ENCODE measurements around the gene TLE2.

TLE2 gene

DNA sequence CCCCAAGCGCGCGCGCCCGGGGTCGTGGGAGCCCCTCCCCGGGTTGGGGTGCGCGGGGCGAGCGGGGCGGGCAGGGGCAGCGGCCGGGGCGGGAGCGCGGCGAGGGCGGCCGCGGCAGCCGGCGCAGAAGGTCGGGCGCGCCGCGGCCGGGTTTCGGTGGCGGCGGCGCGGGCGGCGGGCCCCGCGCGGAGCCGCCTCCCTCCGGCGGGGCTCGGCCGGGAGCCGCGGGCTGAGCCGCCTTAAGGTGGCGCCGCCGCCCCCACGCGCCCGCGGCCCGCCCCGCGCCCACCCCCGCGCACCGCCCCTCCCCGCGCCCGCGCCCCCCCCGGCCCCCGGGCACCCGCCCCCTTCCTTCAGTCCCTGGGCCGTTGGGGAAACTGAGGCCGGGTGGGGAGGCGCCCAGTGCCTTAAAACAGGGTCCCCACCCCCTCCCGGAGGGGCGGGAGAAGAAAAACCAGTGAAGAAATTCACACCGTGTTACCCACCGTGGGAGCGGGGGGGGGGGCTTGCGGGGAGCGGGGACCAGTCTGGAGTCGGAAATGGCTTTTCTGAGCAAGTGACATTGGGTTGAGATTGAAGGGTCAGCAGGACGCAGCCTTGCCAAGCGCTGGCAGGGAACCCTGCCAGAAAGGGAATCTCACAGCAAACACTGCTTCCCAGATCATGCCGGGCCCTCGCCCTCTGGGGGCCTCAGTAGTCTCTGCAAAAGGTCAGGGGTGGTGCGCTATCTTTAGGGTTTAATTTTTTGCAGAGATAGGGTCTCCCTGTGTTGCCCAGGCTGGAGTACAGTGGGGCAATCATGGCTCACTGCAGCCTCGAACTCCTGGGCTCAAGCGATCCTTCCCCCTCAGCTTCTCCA is at the start of gene TLE2:
Gene TLE2, minus strand, starts transcription at position 216 of the 859 bp plus-strand sequence. CDS start 376 bp downstream, outside the sequence.
- DNase-seq (ENCODE audit: low spot score), result no peak

DNA sequence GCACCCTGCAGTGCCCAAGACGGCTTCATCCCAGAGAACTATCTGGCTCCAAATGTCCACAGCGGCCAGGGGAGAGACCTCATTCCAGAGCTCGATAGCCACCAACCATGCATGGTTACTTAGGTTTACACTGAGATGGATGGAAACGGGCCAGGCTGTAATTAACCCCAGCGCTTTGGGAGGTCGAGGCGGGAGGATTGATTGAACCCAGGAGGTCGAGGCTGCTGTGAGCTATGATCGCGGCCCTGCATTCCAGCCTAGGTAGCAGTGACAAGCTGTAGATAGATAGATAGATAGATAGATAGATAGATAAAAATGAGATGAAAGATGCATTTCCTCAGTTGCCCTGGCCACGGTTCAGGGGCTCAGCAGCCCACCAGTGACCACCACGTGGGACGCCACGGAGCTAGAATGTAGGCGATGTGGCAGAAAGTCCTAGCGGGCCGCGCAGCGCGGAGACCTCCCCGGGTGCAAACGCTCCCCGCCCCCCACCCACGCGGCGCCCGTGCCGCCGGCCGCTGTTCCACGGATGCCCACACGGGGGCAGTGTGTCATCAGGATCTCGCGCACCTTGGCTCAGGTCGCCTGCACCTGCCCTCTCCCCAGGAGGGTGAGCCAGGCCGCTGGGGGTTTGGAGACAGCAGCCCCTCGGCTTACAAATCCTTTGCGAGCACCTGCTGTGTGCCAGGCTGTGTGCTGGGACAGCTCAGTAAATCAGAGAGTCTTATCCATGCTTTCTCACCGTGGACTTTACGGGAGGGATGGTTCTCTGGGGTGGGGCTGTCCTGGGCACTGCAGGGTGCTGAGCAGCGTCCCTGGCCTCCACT is 46.7 kb upstream of the TLE2 start:
- DNase-seq (ENCODE audit: low spot score), result peak; percentile 66

DNA sequence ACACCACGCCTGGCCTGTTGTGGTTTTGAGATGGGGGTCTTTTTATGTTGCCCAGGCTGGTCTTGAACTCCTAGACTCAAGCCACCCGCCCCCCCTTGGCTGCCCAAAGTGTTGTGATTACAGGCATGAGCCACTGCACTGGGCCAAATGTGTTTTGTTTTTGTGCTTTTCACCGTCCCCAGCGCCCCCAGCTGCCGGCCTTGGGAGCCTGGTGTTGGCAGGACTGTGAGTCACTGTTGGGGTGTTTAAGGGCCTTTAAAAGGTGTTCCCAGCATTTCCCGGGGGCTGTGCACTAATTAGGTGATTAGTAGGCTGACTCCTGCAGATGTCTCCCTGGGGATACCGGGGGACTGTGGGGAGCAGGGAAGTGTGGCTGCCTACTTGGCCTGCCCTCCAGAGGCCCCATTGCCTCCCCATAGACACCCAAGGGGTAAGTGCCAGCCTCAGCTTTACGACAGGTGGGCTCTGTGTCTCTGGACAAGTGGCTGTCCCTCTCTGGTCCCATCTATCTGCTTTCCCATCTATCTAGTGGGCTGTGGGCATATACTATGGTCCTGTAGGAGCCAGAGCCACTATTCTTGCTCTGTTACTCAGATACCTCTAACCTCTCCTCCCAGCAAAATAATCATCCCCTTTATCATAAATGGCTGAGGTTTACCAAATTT is 45.0 kb upstream of the TLE2 start:
- DNase-seq (ENCODE audit: low spot score), result no peak

DNA sequence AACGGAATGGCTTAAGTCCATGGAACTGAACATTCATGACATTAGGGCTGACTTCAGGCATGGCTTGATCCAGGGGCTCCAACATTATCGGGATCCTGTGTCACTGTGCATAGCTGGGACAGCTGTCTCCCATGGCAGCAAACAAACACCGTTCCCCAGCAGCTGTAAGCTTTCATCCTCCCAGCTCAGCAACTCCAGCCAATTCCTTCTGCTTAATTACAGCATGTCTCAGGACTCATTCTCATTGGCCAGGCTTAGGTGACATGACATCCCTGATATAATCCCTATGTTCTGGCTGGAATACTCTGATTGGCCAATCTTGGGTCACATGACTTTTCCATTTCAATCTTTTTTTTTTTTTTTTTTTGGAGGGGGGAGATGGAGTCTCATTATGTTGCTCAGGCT is 44.1 kb upstream of the TLE2 start:
- DNase-seq (ENCODE audit: low spot score), result no peak

DNA sequence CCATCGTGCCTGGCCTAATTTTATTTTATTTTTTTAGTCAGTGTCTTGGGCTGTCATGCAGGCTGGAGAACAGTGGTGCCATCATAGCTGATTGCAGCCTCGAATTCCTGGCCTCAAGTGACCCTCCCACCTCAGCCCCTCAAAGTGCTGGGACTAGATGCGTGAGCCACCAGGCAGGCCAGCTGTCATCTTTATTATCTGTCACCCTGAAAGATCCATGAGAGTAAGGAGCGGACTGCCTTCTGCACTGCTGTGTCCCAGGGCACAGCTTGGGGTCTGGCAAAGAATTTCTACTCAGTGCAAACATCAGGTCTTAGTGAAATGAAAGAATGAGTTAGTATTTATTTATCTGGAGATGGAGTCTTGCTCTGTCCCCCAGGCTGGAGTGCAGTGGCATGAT is 42.7 kb upstream of the TLE2 start:
- DNase-seq (ENCODE audit: low spot score), result no peak

DNA sequence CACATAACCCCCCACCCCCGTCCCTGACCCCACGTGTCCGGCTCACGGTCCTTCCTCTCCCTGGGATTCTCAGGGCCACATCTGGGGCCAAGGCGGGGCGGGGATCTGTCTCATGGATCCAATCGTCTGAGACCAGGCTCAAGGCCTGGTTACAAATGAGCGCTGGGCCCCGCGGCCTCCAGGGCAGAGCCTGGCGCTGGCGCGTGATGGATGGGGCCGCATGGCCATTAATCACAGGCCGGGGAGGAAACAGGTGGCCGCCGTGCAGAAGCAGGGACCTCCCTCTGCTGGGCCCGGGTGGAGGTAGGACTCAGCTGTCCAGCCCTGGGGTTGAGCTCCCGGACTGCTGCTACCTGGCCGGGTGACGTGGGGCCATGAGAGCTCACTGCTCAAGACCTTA is 39.0 kb upstream of the TLE2 start:
- no peak for DNase-seq (ENCODE audit: low spot score)

DNA sequence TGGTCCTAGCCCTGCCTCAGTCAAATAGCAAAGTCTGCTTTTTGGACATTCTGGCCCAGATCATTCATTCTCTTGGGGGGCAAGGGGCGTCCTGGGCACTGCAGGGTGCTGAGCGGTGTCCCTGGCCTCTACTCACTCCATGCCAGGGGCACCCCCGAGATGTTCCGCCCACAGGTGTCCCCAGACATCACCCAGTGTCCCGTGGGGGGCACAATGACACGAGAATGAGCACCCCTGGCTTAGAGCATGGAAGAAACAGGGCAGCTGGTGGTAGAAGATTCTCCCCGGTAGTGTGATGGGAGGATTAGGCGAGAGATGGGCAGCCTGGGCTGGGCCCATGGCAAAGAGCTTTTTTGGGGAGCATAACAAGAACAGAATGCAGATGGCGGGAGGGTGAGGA is 38.5 kb upstream of the TLE2 start:
- no peak for DNase-seq (ENCODE audit: low spot score)

DNA sequence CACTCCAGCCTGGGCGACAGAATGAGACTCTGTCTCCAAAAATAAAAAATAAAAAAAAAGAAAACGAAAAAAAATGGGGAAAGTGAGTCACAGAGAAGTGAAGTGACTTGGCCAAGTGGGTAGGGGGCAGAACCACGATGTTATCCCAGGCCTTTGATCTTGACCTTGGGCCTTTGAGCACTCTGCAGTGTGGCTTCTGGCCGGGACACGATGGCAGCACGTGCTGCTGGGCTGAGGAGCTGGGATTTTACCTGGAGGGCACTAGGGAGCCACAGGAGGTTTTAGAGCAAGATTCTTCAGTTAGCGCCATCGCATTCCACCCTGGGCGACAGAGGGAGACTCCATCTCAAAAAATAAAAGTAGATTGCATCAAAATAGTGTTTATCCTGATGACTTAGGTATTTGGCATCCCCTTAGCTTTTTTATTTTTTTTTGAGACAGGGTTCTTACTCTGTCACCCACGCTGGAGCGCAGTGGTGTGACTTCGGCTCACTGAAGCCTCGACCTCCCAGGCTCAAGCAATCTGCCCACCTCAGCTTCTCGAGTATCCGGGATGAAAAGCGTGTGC is 37.5 kb upstream of the TLE2 start:
- DNase-seq (ENCODE audit: low spot score), result no peak

DNA sequence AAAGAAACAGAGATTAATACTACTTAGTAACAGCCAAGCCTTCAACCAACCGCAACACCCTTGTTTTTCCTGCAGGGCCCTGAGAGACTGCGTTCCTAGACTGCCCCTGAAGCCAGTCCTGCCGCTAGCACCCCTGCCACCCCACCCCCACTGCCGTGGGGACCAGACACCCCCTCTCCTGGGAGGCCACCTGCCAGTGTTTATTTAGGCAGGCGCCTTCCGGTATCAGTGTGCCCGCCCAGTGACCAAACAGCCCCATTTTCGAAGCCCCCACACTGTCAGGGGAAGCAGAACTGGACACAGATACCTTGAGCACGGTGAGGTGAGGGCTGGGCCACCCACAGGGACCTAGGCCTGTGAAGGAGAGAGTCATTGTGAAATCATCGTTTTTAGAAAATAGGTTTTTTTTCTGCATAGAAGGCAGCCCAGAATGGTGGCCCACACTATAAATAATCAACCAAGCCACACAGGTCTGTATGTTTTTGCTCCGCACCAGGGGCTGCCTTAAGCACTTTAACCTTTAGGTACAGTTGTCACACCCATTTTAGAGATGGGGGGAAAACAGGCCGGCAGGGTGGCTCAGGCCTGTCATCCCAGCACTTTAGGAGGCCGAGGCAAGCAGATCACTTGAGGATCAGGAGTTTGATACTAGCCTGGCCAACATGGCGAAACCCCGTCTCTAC is 36.7 kb upstream of the TLE2 start:
- DNase-seq (ENCODE audit: low spot score), result no peak

DNA sequence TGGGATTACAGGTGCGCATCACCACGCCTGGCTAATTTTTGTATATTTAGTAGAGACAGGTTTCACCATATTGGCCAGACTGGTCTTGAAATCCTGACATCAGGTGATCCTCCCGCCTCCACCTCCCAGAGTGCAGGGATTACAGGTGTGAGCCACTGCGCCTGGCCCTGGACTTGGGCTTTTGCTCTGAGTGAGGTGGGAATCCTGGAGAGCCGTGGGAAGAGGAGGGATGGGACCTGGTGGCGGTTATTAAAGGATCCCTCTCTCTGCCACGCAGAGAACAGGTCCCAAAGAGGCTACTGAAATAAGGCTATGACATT is 34.9 kb upstream of the TLE2 start:
- no peak for DNase-seq (ENCODE audit: low spot score)

DNA sequence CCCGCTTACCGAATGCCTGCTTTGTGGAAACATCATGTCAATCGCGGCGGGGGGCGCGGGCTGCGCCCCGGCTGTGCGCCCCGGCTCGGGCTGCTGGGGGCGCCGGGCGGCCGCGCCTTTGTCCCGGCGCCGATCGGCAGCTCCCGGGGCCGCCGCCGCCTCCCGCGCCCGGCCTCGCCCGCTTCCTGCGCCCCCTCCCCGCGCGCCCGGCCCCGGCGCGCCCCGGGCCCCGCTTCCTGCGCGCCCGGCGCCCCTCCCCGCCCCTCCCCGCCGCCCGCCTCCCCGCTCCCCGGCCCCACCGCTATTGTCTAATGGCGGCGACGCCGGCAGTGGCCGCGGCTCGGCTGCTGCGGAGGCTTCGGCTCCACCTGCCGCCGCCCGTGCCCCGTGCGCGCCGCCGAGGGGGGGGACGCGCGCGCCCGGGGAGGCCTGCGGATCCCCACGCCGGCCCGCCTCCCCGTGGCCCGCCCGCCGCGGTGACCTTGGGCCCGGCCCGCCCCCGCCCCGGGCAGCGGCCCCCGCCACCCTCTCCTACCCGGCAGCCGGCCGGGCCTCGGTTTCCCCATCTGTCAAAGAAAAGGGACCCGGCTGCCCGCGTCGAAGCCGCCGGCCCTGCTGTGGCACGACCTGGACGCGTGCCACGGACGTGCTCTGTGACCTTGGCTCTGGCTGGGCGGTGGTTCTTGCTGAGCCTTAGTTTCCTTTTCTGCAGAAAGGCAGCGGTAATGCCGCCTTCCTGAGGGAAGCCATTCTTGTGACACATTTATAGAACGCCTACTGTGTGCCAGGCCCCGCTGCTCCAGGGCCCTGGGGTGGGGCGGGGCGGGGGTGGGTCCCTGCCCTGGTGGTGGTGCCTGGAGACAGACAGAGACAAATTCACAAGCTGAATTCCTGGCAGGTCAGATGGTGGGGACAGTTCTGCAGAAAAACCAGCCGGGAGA is 33.4 kb upstream of the TLE2 start, which contains the start of gene TLE5:
Gene TLE5, minus strand, starts transcription at position 331 of the 941 bp plus-strand sequence. Its CDS starts 295 bp downstream, at position 36.
- DNase-seq (ENCODE audit: low spot score), result peak; percentile 65

DNA sequence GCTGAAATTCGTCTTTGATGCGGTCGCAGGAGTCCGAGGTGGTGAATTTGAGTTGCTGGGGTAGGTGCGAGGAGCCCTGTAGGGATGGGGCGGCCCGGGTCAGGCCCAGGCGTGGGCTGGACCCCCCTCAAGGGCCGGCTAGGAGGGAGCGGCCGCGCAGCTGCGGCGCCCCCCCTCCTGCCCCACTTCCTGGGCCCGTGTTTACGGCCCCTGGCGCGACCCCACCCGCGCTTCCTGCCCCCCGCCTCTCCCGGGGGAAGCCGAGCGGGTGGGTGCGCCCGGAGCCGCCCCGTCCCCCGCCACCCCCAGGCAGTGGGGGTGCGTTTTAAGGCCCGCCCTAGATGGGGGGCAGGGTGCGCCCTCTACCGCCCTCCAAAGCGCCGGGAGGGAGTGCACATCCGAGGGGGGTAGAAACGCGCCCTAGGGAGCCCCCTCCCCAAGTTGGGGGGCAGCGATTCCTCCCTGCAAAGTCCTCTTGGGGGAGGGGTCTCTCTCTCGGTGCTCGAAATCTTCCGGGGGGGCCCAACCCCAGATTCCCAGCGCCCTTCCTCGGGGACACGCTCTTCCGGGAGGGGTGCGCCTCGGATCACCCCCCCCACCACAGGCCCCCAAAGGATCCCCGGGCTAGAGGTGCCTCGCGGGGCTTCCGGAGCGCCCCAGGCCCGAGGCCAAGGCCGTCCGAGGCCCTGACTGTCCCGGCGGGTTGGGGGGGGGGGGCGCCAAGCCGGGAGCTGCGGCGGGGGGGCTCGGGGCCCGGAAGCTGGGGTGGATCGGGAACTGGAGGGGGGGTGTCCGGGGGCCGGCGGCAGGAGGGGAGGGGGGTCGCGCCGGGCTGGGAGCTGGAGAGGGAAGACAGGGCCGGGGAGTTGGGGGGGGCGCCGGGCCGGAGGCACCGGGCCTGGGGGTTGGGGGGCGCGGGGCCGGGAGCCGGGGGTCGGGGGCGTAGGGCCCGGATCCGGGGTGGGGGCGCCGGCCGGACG is 32.4 kb upstream of the TLE2 start:
- DNase-seq (ENCODE audit: low spot score), result peak; percentile 53

DNA sequence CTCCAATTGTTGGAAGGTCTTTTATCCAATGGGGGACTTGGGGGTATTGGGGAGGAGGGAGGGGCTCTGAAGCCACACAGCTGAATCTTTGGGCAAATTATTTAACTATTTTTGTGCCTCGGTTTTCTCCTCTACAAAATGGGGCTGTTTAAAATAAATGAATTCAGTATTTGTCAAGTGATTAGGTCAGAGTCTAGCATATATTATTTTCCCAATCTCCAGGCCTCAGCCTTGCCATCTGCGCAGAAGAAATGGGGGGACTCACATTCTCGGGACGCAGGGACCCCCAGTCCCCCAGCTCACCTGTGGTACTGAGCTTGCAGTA is 31.7 kb upstream of the TLE2 start:
- no peak for DNase-seq (ENCODE audit: low spot score)

DNA sequence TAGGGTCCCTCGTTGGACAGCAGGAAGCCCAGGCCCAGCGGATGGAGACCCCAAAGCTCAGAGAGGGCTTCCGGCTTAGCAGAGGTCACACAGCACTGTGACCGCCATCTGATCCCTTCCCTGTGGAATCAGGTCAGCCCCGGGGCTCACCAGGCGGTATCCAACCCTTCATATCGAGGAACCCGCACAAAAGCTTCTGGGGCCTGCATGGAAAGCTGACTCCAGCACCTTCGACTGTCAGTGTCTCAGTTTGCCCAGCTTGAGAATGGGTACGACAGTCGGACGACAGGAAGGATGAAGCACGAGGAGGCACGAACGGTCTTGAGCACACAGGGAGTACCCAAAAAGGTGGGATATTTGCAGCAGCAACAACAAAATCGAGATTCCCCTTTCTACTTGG is 30.6 kb upstream of the TLE2 start:
- DNase-seq (ENCODE audit: low spot score), result no peak

DNA sequence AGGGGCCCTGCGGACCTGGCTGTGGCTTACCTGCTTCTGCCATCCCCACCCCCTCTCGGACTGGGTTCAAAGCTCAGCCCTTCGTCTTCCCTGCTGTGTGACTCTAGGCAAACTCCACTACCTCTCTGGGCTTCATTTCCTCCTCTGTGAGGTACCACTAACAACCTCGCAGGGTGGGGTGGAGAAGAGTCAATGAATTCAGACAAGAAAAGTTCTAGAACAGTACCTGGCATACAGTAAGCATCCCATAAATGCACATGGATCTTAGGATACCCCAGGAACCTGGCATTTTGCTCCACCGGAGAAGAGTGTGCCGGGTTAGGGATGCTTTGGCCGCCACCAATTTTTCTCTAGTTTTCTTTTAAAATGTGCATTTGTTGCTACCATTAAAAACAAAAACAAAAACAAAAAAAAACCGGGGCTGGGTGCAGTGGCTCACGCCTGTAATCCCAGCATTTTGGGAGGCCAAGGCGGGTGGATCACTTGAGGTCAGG is 29.8 kb upstream of the TLE2 start:
- DNase-seq (ENCODE audit: low spot score), result no peak

DNA sequence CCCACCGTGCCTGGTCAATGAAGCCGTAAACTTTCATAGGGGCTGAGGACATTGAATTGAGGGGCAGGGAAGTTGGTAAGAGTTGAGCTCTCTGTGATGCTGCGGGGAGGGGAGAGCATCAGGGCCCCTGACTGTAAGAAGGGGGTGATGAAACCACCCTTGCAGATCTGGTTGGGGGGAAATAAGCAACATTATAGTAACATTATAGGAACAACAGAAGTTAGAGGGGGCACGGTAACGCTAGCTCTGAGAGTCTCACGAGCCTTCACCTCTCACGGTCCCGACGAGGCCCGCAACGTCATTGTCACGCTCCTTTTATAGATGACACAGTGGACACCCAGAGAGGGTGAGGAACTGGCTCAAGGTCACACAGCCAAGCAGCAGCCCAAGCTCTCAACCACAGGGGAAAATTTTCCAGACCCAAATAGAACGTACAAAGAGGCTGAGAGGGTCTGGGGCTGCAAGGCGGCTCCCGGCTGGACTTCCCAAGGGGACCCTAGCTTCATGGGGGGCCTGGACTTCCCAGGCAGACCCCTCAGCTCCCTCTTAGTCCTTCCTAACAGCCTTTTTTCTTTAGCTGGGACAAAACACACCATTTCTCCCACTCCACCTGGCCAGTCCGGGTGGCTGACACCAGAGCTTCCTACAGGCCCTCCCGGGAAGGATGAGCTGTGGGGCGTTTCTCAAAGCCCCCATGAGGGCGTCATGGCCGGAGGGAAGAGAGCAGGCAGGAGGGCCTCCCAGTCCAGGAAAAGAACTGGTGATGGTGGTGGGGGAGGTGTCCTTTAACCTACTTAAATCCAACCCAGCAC is 29.1 kb upstream of the TLE2 start:
- DNase-seq (ENCODE audit: low spot score), result no peak

DNA sequence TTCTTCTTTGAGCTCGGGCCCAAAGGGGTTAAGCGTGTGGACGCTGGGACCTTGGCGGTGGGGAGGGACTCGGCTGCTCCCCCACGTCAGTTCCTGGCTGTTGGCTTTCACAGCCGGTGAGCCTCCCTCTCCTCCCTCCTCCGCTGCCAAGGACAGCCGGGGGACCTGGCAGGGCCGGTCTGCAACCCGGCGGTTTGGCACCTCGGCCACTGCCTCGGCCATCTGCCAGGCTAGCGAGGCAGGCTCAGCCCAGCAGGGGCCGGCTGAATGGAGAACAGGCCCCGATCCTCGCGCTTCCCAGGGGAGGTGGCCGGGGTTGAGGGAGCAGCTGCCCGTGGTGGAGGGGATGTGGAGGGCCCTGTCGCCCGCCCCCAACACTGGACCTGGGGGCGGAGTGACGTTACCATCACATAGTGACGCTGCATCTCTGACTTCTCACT is 28.2 kb upstream of the TLE2 start:
- DNase-seq (ENCODE audit: low spot score), result no peak

DNA sequence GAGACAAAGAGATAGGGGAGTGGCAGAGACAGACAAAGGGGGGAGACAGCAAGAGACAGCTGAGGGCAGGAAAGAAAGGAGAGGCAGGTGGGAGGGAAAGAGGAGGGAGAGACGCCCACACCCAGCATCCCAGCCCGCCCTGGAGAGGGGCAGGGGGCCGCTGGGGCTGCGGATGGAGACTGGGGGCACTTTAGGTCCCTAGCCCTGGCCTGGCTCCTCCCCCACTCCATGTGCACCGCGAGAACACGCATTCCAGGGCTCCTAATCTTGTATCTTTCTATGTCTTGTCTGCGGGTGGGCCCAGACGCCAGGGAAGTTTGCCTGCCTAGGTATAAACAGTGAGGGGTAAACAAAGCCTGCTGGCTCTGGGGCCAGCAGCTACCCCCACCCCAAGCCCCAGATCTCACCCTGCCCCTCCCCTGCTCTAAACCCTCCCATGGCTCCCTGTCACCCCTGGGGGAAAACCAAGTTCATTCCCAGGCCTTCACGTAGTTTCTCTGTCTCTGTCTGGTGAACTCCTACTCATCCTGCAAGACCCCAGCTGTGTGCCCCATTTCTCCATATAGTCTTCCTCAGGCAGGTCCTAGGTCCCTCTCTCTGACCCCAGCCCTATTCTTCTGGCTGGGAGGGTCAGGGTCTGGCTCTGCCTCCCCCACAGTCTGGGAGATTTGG is 27.5 kb upstream of the TLE2 start:
- no peak for DNase-seq (ENCODE audit: low spot score)
